SK-N-SH treated with all-trans-retinoic acid at 6 μM for 48 hours (cell line): ENCODE results near the gene CCDC154.

ENCODE experiments used
- CSRNP3 ChIP-seq: fragments of 250-450 bp; sonication (Bioruptor Pico); IDR thresholded peaks from 2 replicates; pipeline ENCODE4 v1.5.1; 2021; ENCODE audit warnings: mild to moderate bottlenecking, moderate library complexity
- PATZ1 ChIP-seq: fragments of 250-450 bp; sonication (Bioruptor Pico); IDR thresholded peaks from 2 replicates; pipeline ENCODE4 v1.8.0; 2020; ENCODE audit warnings: mild to moderate bottlenecking, moderate library complexity, borderline replicate concordance
- TOX ChIP-seq: fragments of 250-450 bp; sonication (Bioruptor Pico); IDR thresholded peaks from 2 replicates; pipeline ENCODE4 v1.8.0; 2021; ENCODE audit warnings: mild to moderate bottlenecking, moderate library complexity, borderline replicate concordance

- TF ChIP-seq CSRNP3 (no peak), TOX (CRISPR knock-in tag) (no peak), PATZ1 (CRISPR knock-in tag) (no peak)
Measured at GRCh38 chr16:1434644-1435592, 9.4 kb downstream of the CCDC154 start.
